Hematopoietic multipotent progenitor cell treated with erythropoietin and hydrocortisone succinate and interleukin-3 and kit ligand, for 8 days (in vitro differentiated cells): ENCODE data around the gene SYT1.
A peak's percentile ranks its signal among the peaks of the same experiment; 100 is the strongest.

Experiments
- DNase-seq: peaks from one replicate; pipeline ENCODE4 v3.0.0-alpha.2; 2015

Gene SYT1

DNA sequence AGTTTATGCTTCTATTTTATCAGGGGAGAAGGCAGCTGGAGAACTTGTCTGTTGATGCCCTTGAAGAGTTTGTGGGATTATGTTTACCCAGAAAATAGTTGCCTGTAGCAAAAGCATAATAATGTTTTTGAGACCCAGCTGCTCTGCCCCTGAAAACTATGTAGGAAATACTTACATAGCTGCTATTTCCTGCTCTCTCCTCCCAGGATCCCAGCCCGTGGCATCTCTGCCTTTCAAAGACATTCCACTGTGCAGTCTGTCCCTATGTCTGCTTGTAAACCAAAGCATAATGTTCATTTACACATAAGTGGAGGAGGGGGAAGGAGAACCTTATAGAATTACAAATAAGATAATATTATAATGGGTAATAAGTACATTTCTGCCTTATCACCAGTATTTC lies 198.7 kb downstream of the SYT1 start:
- DNase-seq, result no peak

DNA sequence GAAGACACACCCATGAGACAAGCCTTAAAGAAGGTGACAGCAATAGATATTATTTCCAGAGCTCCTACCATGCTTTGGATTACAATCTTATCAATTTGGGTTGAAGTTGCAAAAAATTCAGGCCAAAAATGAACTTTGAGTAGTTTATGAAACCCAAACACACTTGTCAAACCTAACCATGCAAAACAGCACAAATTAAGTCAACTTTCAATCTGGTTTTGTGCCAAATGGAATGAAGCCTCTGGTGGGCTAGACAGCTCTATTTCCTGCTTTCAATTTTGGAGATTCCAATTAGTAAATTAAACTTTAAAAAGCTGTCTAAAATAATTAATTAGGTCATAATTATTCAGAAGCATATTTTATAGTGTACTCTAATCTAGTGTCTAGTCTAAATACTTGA lies 203.4 kb downstream of the SYT1 start:
- peak; percentile 8 for DNase-seq

DNA sequence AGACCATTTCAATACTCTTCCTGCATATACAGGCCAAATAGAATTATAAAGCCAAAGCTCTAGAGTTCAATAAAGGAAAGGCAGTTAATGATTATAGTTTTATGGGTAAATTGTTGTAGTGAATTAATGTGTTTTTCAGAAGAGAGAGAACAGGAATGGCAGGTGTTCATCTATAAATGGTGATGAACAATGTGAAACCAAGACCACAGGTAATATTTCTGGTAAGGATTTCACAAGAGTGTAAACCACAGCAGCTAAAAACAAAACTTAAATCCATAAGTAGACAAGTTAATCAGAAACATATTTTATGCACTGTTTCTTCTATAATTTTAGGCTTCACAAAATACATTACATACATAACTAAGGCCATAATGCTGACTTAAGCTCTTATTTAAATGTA lies 204.4 kb downstream of the SYT1 start:
- no peak for DNase-seq

DNA sequence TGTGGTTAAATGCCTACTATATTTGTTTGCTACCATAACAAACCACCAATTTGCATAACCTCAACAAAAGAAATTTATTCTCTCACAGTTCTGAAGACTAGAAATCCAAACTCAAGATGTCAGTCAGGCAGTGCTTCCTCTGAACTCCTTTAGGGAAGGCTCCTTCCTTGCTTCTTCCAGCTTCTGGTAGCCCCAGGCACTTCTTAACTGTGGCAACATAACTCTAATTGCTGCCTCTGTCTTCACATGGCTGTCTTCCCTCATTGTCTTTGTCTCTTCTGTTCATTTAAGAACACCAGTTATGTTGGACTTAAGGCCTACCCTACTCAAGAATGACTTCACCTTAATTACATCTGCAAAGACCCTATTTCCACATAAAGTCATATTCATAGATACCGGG lies 206.9 kb downstream of the SYT1 start:
- no peak for DNase-seq

DNA sequence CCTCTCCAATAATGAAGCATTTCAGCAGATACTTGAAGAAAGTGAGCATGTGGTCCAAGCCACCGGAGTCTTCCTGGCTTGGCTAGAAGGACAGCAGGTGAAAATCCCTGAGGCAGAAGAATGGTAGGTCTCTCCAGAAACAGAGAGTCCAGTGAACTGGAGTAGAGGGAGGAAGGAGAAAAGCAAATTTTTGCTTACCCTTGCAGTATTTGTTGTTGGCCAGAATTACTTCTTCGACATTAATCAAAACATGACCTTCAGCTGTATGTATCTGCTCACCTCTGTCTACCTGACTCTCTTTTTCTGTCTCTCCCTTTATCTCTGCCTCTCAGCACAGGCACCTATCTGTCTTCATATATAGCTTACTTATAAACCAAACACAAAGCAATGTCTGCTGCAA lies 208.9 kb downstream of the SYT1 start:
- no peak for DNase-seq

DNA sequence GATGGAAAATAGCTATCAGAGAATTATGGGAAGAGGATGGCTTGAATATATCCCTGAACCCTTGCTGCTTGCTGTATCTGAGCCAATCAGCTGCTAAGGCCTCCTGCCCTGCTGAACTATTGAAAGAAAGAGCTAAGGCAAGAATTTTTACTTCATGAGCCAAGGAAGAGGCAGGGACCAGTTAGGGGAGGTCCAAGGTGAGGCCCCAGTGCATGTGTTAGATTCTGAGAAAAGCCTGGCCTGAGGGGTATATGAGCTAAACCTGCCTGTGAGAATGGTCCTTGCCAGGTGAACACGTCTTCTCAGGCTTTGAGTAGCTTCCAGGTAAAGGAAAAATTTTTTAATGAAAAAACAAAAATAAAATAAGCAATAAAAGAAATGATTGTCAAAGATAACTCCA lies 218.0 kb downstream of the SYT1 start:
- no peak for DNase-seq

DNA sequence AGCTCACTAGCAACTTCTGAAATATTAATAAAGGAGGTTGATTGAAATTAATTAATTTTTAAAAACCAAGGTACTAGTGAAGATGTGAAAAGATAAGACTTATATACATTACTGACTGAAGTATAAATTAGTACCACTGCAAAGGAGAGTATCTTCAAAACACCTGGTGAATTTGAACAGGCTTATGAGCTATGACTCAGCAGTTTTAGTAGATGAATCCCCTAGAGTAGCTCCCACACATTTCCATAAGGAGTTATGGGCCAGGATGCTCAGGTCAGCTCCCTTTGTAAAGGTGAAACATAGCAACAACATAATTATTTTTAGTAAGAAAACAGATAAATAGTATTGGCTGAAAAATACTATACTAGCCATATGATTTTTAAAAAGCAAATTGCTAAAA lies 218.6 kb downstream of the SYT1 start:
- no peak for DNase-seq

DNA sequence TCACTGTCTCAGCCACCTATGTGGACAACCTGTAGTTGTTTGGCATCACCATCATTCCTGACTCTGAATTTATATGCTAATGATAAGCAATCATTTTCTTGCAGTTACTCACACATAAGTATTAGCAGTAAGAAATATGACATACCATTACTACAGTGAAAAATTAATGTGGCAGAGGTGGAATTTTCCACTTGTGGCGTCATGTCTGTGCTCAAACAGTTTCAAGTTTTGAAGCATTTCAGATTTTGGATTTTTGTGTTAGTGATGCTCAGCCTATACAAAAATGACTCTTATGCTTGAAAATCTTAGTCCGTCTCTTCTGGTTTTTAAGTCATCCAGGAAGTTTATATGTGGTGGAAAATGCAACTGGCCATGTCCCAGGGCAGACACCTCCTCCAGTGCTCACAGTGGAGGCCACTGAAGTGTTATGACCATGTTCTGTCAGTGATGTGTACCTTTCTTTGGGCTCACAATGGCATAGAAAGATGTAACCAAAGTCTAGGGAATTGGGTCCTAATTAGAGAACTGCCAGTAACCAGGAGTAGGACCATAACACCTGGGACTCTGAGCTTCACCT lies 220.6 kb downstream of the SYT1 start:
- no peak for DNase-seq

DNA sequence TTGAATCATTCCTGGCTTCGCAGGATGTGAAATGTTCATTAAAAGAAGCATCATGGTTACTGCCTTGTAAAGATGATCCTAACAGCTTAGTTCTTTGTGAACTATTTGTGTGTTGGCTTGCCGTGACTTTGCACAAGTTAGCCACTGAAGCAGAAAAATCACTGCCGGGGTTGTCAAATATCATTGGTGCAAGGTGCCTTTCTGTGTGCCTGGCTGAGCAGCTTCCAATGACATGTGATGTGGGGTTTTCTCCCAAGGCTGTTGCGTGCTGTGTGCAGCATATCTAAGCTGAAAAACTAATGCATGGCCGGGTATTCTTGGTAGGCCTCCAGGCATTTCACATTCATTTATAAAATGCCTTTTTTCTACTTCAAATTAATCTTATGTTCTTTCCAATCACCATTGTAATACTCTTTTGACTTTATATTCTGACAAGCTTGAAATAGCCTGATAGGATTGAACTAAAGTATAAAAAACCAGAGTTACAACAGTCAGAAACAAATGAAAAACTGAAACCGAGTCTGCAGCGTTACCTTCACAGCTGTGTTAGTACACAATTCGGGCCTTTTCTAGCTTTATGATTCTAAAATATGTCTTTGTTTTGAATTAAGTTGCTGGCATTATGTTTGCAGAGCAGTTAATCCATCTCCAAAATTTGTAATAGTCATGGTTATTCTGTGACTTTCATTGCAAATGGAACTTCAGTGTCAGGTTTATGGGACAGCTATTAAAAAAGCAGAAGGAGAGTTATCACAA lies 222.1 kb downstream of the SYT1 start:
- DNase-seq, result no peak

DNA sequence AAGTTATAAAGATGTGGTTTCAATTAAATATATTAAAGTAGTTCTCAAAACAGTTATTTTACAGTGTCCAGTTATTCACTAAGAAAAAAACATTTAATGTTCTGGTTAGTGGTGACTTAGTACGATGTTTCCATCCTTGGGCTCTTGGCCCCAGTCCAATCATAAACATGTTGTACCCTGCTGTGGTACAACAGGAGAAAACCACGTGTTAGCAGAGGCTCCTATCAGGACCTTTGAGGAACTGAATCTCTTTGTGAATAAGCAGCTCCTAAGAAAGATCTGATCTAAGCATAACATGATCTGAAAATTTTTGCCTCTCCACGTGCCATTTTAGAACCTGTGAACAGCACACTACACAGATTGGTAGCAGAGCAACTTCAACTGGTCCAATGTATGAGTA lies 234.0 kb downstream of the SYT1 start:
- DNase-seq, result no peak

DNA sequence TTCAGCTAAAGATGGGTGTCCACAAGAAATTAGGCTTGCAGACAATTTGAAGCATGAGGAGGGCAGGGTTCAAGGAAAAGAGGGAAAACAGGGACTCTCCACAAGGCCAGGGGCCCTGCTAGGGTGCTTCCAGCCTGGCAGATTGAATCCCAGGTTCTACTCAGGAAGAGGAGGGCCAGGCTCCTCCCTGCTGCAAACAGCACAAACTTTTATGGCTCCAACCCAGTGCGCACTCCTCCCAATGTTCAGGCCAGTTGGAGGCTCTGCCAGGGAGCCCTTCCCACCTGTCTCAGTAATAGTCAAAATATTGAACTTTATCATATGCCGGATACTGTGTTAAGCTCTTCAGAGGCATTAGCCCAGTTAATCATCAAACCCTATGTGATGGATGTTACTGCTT lies 244.4 kb downstream of the SYT1 start:
- DNase-seq, result no peak

DNA sequence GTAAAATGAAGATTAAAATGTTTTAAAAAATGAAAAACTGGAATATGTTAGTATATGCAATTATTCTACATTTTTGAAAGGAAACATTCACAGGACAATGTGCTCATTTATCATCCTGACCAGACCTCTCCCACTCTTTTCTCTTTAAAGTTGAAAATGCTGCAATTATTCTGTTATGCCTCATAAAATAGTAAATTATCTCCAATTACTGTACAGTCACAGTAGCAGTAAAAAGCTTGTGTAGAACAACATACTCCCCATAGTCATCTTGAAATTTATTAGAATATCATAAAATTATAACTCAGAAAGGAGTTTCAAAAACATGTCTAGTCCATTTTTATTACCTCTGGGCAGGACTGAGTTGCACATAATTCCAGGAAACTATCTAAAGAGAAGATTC lies 250.3 kb downstream of the SYT1 start:
- no peak for DNase-seq

DNA sequence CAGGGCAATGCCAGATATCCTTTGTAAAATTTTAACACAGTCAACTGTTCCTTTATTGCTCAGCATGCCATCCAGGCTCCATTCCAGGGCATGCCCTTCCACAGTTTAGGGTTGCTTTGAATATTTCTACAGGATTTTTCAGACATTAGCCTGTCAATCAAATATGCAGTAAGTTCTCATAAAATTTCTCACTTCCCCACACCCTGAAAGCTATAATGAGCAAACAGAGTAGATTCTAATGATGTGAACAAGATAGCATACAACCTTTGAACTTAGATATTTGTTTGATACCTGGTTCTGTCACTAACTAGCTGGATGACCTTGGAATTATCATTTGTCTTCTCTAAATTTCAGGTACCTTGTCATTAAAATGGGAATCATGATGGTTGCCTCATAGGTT lies 251.2 kb downstream of the SYT1 start:
- no peak for DNase-seq

DNA sequence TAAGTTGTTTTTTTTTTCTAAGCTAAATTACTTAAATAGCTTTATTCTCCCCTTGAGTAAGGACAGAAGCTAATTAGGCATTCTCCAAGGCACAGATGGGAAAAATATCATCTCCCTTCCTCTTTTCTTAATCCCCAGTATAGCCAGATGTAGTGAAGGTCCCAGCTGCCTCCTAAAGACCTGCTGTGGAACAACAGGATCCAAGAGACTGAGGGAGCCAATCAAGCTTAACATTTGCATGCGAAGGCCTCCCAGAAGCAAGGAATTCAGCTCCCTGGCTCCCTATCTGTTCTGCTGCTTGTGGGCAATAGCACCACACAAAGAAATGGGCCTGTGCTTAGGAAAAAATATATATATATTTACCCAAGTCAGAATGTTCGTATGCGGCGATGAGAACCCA lies 255.2 kb downstream of the SYT1 start:
- no peak for DNase-seq

DNA sequence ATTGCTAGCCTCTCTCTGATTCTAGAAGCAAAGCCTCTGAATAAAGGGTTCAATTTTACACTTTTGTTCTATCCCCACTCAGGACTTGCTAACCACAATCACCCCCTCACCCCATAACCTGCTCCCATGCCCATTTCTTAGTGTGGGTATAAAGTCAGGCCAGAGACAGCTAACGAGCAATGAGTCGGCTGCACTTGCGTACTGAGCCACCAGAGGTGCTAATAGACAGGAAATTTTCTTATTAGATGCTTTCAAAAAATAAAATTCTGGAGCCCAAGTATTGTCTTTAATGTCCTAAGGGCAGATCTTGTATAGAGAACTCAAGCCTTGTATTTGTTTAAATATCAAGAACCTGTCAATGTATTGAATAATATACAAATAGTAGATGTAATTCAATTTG lies 256.9 kb downstream of the SYT1 start:
- peak; percentile 1 for DNase-seq

DNA sequence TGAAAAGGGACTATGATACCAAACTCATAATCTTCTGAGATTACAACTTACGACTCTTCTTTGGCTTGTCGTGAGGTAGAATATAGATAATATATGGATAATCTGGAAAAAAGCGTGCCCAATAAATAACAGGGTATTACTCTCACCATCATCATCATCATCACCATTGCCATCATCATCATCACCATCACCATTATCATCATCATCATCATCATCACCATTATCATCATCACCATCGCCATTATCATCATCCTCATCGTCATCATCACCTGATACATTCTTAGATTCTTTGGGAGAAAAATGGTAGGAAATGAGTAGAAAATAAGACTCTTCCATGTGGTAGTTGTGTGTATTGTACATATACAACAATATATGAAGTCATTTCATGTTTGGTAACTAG lies 259.8 kb downstream of the SYT1 start:
- no peak for DNase-seq

DNA sequence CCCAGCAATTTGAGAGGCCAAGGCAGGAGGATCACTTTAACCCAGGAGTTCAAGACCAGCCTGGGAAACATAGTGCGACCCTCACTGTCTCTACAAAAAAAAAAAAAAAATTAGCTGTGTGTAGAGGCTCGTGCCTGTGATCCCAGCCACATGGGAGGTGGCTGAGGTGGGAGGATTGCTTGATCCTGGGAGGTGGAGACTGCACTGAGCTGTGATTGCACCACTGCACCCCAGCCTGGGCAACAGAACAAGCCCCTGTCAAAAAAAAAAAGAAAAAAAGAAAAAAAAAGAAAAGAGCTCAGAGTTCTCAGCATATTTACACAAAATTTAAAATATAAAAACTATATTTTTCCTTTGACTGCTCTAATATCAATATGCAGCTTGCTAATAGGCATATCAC lies 260.8 kb downstream of the SYT1 start:
- no peak for DNase-seq

DNA sequence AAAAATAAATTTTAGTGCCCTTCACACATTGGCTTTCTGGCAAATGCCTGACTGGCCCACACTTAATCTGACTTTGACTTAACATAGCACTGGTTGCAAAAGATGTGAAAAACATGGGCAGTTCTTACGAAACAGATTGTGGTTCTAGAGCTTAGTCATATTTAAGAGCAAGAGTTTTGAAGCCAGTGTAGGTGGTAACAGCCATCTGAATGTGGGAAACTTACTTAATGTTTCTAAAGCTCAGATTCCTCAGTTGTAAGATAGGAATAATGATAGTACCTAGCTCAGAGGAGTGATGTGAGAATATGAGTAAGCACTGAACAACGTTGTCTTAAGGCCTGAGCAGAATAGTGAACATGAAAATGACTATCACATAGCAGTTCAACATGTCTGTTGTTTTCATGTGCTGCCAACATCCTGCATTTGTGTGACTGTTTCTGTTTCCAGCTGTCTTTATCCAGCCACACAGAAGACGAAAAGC lies 262.7 kb downstream of the SYT1 start:
- DNase-seq, result no peak

DNA sequence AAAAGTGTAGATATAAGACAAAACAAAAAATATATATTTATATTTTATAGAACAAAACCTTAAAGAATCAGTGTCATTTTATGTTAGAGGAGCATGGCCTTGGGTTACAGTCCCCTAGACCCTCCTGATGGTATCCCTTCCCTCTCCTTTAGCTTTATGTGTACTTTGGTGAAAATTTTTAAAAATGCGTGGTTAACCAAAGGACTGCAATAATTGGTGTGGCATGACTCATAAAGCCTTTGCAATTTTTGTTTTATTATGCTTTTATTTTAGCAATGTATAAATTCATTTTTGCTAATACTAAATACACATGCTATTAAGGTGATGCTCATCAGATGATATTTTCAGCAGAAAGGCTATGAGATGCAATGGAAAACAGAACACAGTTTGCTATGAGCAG lies 264.4 kb downstream of the SYT1 start:
- DNase-seq, result no peak

DNA sequence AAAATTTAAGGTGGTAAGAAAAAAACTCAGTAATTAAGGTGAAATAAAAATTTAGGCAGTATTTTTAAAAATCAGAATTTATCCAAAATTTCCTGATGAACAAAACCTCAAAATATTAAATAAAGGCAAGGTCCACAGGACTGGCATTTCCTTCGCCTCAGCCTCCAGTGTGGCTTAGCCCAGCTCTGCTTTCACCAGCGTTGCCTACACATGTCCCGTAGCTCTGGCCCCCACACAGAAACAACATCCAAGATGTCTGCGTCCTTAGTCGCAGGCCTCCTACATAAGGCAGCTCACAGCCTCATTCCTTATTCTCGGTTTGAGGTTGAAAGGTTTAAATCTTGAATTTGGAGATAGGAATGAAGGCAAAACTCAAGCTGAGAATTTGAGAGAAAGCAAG lies 274.3 kb downstream of the SYT1 start:
- no peak for DNase-seq

DNA sequence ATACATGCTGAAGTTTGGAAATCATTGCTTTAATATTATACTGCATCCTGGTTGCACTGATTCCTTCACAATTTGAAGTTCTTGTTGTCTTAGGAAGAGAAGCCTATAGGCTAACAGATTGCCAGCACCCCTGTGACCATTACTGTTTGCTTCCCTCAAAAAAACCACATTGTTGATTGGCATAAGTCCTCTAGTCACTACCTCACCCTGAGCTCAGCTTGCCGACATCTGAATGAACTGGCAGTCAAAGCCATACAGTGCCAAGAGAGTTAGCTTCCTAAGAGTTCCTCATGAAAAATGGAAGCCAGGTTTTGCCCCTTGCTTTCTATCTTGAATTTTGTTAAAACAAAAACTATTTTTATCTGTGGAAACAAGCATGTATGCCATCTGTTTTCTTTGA lies 276.1 kb downstream of the SYT1 start:
- DNase-seq, result no peak

DNA sequence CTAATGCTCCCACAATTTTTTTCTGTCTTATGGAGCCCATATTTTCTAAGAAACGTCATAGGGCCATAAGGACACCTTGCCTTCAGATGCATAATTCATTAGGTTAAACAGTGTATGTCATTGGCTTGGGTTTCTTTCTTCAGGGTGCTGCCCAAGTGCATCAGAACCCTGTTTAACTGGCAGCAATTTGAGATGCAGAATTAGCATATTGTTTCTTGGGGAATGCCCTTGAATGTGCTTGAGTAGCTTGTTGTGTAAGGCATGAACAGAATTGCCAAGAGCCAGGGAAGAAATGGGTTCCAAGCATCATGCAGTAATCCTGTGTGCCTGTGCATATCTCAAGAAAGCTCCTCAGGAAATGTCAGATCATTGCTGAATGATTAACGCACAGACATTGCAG lies 277.2 kb downstream of the SYT1 start:
- no peak for DNase-seq

DNA sequence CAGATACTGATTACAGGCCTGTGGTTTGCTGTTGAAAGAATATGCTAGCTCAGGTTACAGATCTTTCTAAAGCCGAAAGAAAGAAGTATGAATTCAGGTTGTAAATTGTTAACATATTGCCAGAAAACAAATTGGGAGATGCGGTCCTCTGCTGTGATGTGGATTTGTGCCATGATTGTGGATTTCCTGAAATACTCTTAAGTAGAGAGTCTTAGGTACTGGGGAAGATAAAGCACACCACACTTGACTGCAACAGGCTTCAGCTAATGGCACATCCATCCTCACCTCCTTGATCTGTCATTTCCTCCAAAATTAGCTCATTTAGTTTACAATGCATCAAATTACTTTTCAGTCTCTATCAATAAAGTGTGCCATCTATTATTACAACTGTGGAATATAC lies 279.2 kb downstream of the SYT1 start:
- no peak for DNase-seq

DNA sequence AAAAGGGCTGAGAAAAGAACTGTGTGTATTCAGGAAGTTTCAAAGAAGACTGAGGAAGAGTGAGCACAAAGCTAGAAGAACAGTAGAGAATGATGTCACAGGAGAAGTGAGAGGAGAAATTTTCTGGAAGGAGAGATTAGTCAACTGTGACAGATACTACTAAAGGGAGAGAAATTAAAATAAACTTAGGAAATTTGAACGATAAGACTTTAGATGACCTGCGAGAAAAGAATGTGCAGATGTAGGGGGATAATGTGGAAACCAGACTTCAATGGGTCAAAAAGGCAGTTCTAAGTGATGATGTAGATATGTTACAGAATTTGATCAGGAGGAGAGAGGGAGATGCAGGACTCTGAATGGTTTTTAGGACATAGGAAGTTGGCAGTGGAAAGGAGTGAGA lies 287.4 kb downstream of the SYT1 start:
- DNase-seq, result no peak

DNA sequence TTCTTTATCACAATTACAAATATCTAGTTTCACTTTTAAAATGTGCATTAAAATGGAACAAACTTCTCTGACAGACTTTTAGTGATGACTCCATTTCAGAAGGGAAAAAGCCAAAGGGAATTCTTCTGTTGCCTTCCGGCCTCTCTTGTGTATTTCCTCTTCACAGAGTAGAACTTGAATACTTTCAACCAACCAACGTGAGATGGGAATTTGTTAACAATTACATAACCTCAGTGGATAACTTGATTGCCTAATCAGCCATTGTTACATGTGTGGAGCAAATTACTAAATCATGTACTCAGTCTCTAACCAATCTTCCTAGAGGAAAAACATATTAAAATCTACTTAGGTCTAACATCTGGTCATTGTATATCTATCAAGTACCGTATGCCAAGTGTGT lies 291.1 kb downstream of the SYT1 start:
- DNase-seq, result no peak
